HL-60/S4 treated with phorbol 12-myristate 13-acetate at 8.2 ng/mL for 4 days and 3 days (cell line): ENCODE data around the gene TBL3.

Experiments
- in situ Hi-C: fragments of 300-500 bp; cut with MboI; formaldehyde crosslinking; loops from 2 replicates; pipeline ENCODE4 v1.15.0; 2022; ENCODE audit warnings: low sequenced_read_pairs

The TBL3 gene

GRCh38 chr16:1963806-1964505 is 7.9 kb upstream of the TBL3 start:
- in situ Hi-C loops: no loop called here

GRCh38 chr16:1964506-1965395 is 7.1 kb upstream of the TBL3 start, which contains the start of gene RPS2:
RPS2 (minus strand) TSS chr16:1964826; CDS start chr16:1964625, 201 bp downstream.
- in situ Hi-C loops: no loop called here

DNA sequence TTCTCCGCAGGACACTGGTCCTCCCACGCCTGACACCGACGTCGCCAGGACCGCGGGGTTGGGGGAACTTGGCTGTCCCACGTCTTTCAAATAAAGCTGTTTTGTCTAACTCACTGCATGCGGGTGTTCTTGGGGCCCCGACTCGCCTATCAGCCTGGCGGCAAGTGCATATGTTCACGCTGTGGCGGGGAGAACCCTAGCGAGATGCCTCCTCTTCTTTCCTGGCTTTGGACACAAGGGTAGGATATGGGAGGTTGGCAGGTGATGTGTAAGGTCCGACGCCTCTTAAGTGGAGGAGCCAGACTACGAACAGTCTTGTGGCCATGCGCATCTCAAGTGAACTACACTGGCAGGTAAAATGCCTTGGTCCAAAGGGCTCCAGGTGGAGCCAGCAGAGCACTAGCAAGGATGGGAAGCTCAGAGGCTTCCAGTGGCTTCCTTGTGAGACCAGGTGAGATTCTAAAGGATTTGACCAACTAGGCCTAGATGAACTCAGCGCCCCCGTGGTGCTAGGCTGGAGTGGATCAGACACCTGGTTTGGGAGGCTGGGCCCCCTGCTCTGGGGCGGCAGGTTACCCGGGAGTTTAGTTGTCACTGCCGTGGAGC is 6.4 kb upstream of the TBL3 start:
- in situ Hi-C loops: no loop called here

GRCh38 chr16:1966460-1966859 is 5.4 kb upstream of the TBL3 start, which contains the start of gene RNF151:
RNF151 (plus strand) TSS chr16:1966856; CDS start chr16:1966882, 26 bp downstream.
- in situ Hi-C loops: no loop called here

DNA sequence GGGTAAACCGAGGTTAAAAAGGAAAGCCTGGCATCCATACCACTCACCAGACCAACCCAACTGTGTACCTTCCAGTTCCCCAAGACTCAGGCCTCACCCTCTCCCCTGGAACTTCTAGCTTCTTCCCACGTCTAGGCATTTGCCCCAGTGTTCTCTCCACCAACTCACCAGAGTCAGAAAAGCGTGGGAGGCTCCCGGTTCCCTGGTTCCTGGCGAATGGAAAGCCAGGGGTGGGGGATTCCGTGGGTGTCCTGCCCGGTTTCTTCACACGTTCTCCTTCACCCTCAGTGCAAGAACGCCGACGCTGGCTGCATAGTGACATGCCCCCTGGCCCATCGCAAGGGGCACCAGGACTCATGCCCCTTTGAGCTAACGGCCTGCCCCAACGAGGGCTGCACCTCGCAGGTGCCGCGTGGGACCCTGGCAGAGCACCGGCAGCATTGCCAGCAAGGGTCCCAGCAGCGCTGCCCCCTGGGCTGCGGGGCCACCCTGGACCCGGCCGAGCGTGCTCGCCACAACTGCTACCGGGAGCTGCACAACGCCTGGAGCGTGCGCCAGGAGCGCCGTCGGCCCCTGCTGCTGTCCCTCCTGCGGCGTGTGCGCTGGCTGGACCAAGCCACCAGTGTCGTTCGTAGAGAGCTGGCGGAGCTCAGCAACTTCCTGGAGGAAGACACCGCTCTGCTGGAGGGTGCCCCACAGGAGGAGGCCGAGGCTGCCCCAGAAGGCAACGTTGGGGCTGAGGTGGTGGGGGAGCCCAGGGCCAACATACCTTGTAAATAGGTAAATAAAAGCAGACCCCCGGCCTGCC is 3.5 kb upstream of the TBL3 start:
- in situ Hi-C loops: no loop called here

GRCh38 chr16:1972490-1972877 is 631 bp downstream of the TBL3 start:
- in situ Hi-C loops: no loop called here

DNA sequence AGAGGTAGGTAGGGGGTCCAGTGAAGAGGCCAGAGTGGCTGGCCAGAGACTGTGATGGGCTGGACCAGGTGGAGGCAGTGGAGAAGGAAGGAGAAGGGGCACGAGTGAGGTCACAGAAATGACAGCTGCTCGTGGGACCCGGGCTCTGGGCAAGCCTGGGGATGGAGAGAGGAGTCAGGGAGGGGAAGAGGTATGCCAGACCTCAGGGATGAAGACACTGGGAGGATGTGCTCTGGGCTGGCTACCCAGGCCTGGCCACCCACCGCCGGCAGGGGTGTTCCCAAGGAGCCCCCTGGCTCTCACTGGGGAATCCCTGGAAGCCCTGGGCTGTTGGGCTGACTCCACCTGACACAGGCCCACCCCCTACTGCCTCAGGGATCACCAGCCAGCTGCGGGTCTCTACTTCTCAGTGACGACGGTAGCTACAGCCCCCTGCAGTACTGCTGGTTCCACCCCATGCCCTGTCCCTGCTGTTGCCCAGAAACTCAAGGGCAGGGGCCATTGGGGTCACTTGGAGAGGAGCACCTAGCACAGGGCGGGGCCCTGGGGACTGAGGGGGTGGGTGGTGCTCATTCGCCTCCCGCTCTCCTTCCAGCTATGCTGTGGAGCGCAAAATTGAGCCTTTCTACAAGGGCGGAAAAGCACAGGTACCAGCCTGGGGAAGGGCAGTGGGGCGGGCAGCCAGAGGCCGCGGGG is 1.8 kb downstream of the TBL3 start:
- in situ Hi-C loops: no loop called here

DNA sequence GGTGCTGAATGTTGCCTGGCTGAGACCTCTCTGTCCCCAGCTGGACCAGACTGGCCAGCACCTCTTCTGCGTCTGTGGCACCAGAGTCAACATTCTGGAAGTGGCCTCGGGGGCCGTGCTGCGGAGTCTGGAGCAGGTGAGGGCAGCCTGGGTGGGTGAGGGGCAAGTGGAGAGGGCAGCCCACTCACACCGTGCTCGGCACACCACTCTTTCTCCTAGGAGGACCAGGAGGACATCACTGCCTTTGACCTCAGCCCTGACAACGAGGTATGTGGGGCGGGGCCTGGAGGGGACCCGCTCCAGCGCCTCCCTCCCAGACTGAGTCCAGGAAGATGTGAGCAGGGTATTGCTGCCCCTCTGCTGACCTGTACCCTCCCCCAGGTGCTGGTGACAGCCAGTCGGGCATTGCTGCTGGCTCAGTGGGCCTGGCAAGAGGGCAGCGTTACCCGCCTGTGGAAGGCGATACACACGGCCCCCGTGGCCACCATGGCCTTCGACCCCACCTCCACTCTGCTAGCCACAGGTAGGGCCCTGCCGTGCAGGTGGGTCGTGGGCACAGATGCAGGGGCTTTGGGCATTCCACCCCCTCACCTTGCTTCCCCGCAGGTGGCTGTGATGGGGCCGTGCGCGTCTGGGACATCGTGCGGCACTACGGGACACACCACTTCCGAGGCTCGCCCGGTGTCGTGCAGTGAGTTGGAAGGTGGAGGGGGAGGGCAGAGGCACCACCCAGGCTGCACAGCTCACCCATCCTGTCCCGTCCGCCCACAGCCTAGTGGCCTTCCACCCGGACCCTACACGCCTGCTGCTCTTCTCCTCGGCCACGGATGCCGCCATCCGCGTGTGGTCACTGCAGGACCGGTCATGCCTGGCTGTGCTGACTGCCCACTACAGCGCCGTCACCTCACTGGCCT is 2.6 kb downstream of the TBL3 start:
- in situ Hi-C loops: no loop called here

- in situ Hi-C loops: no loop called here
Measured at GRCh38 chr16:1975432-1976215, 3.8 kb downstream of the TBL3 start.

DNA sequence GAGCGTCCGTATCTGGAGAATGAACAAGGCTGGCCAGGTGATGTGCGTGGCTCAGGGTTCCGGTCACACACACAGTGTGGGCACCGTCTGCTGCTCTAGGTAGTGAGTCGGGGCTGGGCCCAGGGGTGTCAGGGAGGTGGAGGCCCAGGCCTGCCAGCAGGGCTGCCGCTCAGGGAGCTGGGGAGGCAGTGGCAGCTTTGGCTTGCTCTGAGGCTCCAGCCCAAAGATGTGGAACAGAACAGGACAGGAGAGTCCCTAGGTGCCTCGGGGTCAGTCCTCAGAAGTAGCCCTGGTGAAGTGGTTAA is 4.3 kb downstream of the TBL3 start:
- in situ Hi-C loops: no loop called here

GRCh38 chr16:1976951-1977874 is 5.4 kb downstream of the TBL3 start:
- in situ Hi-C loops: no loop called here

DNA sequence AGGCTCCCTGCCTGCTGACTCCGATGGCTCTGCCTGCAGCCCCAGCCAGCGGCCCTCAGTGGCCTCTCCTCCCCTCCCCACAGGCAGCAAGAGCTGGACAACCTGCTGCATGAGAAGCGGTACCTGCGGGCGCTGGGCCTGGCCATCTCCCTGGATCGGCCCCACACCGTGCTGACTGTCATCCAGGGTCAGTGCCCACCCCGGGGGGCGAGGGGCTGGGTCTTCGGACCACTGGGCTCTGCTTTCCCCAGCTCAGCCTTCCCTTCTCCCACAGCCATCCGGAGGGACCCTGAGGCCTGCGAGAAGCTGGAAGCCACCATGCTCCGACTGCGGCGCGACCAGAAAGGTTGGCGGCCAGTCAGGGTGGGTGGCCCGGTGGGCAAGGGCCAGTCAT is 6.0 kb downstream of the TBL3 start:
- in situ Hi-C loops: no loop called here

- in situ Hi-C loops: no loop called here
Measured at GRCh38 chr16:1978476-1979120, 6.7 kb downstream of the TBL3 start.

GRCh38 chr16:1979271-1980029 is 7.6 kb downstream of the TBL3 start:
- in situ Hi-C loops: no loop called here

GRCh38 chr16:1980030-1980769 is 8.3 kb downstream of the TBL3 start:
- in situ Hi-C loops: no loop called here

- in situ Hi-C loops: no loop called here
Measured at GRCh38 chr16:1980770-1981087, 8.9 kb downstream of the TBL3 start.
